Measurements from ENCODE around the gene SFR1. TPM values are rescaled to one million over a fixed set of nuclear protein-coding genes. Genes with fewer than 3 reads are reported as not detected.
"Not testable (repeated sequence)": the region's sequence is repeated elsewhere in the genome, so short reads cannot be mapped to it uniquely, and the experiment has no call there.

The SFR1 gene
- total RNA-seq, 1 donor from 2014 or later: 5.5 TPM

DNA sequence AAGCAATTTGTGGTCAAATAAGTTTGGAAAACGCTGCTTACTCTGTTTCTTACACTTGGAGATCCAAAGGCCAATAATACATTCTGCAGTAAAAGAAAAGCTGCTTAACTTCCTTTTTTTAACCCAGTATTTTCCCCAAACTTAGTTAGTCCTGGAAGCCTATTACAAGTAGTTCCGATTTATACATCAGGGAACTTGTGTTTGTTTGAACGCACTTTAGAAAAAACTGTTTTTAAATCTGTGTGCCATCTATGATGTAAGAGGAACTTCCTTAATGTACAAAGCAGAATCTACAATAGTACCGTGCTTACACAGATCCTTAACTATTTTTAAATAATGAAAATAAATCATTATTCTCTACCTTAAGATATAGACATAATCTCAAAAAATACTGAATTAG is 23.0 kb downstream of the SFR1 start:
- no peak for DNase-seq
- no peak overlapping the region for H3K27ac ChIP-seq
- no peaks in the 10 kb centered on the region for H3K36me3 ChIP-seq
- TF ChIP-seq, protein P1, sequence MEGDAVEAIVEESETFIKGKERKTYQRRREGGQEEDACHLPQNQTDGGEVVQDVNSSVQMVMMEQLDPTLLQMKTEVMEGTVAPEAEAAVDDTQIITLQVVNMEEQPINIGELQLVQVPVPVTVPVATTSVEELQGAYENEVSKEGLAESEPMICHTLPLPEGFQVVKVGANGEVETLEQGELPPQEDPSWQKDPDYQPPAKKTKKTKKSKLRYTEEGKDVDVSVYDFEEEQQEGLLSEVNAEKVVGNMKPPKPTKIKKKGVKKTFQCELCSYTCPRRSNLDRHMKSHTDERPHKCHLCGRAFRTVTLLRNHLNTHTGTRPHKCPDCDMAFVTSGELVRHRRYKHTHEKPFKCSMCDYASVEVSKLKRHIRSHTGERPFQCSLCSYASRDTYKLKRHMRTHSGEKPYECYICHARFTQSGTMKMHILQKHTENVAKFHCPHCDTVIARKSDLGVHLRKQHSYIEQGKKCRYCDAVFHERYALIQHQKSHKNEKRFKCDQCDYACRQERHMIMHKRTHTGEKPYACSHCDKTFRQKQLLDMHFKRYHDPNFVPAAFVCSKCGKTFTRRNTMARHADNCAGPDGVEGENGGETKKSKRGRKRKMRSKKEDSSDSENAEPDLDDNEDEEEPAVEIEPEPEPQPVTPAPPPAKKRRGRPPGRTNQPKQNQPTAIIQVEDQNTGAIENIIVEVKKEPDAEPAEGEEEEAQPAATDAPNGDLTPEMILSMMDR (IDR thresholded peaks at IDR 0.05): no peak
- H3K4me1 ChIP-seq: no peaks in the 10 kb centered on the region
- H3K27me3 ChIP-seq: no peaks in the 10 kb centered on the region
- intact Hi-C loops (cut with DNase I): no loop called here
- no peak overlapping the region for H3K4me3 ChIP-seq
- no peak for ATAC-seq
- no peaks in the 10 kb centered on the region for H3K9me3 ChIP-seq

DNA sequence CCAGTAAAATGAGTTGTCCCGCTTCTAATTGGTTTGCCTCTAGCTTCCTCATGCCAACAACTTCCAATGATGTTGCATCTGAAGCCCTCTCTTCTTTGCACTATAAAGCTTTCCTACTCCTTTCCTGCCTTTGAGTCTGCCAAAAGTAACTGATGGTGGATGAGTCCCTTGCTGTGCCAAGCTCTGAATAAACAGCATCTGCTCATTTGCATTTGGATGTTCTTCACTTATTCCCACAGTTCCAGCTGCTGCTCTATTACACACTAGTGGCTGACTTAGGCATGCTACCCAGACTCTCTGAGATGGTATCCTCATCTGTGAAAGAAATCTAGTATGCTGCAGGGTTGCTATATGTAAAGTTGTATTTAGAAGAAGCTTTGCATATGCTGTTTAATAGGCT is 24.9 kb downstream of the SFR1 start:
- TF ChIP-seq, protein P1 (IDR thresholded peaks at IDR 0.05): no peak
- Histone ChIP-seq H3K27me3 (no peaks in the 10 kb centered on the region), H3K36me3 (no peaks in the 10 kb centered on the region), H3K4me3 (no peak overlapping the region), H3K27ac (no peak overlapping the region), H3K9me3 (no peaks in the 10 kb centered on the region), H3K4me1 (no peaks in the 10 kb centered on the region)
- intact Hi-C loops (cut with DNase I): no loop called here
- DNase-seq (no peak), ATAC-seq (no peak)

DNA sequence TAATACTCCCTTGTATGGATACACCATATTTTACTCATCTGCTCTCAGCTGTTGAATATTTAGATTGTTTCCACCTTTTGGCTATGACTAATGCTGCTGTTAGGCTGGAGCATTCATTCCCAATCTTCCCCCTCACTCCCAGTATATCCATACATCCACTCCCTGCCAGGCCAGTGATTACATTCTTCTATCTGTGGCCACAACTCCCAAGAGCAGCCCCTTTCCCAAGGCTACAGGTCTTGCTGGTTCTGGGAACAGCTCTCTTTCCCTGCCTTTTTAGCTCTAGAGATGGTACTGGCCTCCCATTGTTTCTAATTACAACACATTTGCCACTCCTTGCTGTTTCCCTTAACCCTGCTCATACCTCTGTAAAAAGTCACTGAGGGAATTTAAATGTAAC is 28.2 kb downstream of the SFR1 start:
- no peak for DNase-seq
- Histone ChIP-seq H3K4me1 (no peaks in the 10 kb centered on the region), H3K36me3 (no peaks in the 10 kb centered on the region), H3K27me3 (peaks cover 5% of the 10 kb centered on the region), H3K27ac (no peak overlapping the region), H3K9me3 (no peaks in the 10 kb centered on the region), H3K4me3 (no peak overlapping the region)
- TF ChIP-seq, protein P1 (IDR thresholded peaks at IDR 0.05): no peak
- ATAC-seq: no peak
- intact Hi-C loops (cut with DNase I): no loop called here

DNA sequence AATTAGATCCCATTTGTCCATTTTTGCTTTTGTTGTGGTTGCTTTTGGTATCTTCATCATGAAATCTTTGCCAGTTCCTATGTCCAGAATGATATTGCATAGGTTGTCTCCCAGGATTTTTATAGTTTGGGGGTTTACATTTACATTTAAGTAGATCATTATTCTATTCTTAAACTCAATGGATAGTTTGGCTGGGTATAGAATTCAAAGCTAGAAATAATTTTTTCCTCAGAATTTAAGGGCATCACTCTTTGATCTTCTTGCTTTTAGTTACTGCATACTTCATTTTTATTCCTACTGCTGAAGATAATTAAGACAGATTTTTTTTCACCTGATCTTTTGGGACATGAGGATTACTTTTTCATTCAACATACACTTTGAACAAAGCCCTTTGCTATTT is 29.8 kb downstream of the SFR1 start:
- H3K27me3 ChIP-seq: peaks cover 5% of the 10 kb centered on the region
- no peak overlapping the region for H3K4me3 ChIP-seq
- ATAC-seq (no peak), DNase-seq (no peak)
- intact Hi-C loops (cut with DNase I): no loop called here
- no peaks in the 10 kb centered on the region for H3K4me1 ChIP-seq
- no peak overlapping the region for H3K27ac ChIP-seq
- no peaks in the 10 kb centered on the region for H3K9me3 ChIP-seq
- no peaks in the 10 kb centered on the region for H3K36me3 ChIP-seq
- TF ChIP-seq, protein P1 (IDR thresholded peaks at IDR 0.05): no peak

DNA sequence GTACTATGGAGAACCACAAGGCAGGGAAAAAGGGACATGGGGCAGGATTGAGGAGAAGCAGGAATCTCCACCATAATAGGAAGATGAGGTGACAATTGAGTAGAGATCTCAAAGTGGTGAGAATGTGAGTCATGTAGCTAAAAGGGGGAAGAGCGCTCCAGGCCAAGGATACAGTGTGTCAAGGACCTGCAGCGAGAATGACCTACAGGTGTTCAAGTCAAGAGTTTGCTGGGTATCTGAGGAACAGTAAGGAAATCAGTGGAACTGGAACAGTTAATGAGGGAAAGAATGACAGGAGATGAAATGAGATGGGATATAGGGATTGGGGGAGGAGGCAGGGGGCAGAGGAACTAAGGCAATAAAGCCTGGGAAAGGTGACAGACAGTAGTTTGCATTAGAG is 33.6 kb downstream of the SFR1 start:
- ATAC-seq (no peak), DNase-seq (no peak)
- peaks cover 5% of the 10 kb centered on the region for H3K27me3 ChIP-seq
- H3K27ac ChIP-seq: no peak overlapping the region
- H3K9me3 ChIP-seq: no peaks in the 10 kb centered on the region
- TF ChIP-seq, protein P1 (IDR thresholded peaks at IDR 0.05): no peak
- intact Hi-C loops (cut with DNase I): no loop called here
- H3K36me3 ChIP-seq: no peaks in the 10 kb centered on the region
- H3K4me1 ChIP-seq: no peaks in the 10 kb centered on the region
- no peak overlapping the region for H3K4me3 ChIP-seq

DNA sequence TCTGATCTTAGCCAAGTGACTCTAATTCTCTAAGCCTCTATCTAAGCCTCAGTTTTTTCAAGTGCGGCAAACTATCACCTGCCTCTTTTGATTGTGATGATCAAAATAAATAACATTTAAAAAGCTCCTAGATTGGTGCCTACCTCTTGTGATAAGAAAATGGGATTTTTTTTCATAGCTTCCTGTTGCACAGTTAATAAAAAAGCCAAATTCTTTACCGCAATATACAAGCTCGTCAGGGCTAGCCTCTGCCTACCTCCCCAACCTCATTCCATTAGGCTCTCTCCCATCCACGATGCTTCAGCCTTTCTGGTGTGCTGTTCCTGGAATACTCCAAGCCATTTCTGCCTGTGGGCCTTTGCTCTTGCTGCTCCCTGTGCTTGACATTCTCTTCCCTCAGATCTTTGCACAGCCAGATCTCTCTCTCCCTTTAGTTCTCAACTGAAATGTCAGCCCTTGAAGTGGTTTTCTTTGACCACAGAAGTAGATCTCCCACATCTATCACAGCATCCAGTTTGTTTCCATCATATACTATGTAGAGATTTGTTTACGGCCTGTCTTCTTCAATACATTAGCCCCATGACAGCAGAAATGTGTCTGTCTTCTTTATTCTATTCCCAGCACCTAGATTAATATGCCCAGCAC is 48.8 kb downstream of the SFR1 start:
- no peaks in the 10 kb centered on the region for H3K27me3 ChIP-seq
- H3K9me3 ChIP-seq: no peaks in the 10 kb centered on the region
- intact Hi-C loops (cut with DNase I): no loop called here
- no peak overlapping the region for H3K27ac ChIP-seq
- DNase-seq (no peak), ATAC-seq (no peak)
- no peaks in the 10 kb centered on the region for H3K4me1 ChIP-seq
- TF ChIP-seq, protein P1 (IDR thresholded peaks at IDR 0.05): no peak
- no peaks in the 10 kb centered on the region for H3K36me3 ChIP-seq
- H3K4me3 ChIP-seq: no peak overlapping the region

DNA sequence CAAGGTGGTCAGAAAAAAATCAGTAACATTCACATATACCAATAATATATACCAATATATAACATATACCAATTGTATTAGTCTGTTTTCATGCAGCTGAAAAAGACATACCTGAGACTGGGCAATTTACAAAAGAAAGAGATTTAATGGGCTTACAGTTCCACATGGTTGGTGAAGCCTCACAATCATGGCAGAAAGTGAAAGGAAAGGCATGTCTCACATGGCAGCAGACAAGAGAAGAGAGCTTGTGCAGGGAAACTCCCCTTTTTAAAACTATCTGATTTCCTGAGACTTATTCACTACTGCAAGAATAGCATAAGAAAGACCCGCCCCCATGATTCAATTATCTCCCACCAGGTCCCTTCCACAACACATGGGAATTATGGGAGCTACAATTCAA is 52.2 kb downstream of the SFR1 start:
- H3K9me3 ChIP-seq; H3K27me3 ChIP-seq; H3K36me3 ChIP-seq; ATAC-seq; H3K27ac ChIP-seq; intact Hi-C loops (cut with DNase I); H3K4me1 ChIP-seq; H3K4me3 ChIP-seq; DNase-seq: not testable (repeated sequence)

Data from upper lobe of right lung (tissue), 1 donor.